Neutrophil (primary cell): ENCODE measurements around the gene NRXN2.
A peak's percentile ranks its signal among the peaks of the same experiment; 100 is the strongest.

Source experiments
- H3K27ac ChIP-seq: fragments of 200-600 bp; sonication (generic); 2 replicates; pipeline ENCODE4 v1.5.1; 2016; ENCODE audit warnings: mild to moderate bottlenecking, moderate library complexity
- H3K27me3 ChIP-seq: fragments of 200-600 bp; sonication (generic); 2 replicates; pipeline ENCODE4 v1.6.0; 2016; ENCODE audit warnings: mild to moderate bottlenecking
- H3K36me3 ChIP-seq: fragments of 200-600 bp; sonication (generic); 2 replicates; pipeline ENCODE4 v1.5.1; 2017
- H3K4me1 ChIP-seq, 2 experiments: fragments of 200-600 bp in 1 of 2; sonication (generic) in 1 of 2; 1 replicate in 1 of 2; 2 replicates in 1 of 2; pipeline versions ENCODE4 v1.5.1 to v1.6.1; 2013 to 2016; ENCODE audit warnings: low read depth in 1 of 2, low read length in 1 of 2, mild to moderate bottlenecking in 1 of 2, moderate library complexity in 1 of 2; ENCODE audit not compliant: control insufficient read depth in 1 of 2, insufficient read depth in 1 of 2
- H3K4me3 ChIP-seq, 2 experiments: fragments of 200-600 bp in 1 of 2; sonication (generic) in 1 of 2; 1 replicate in 1 of 2; 2 replicates in 1 of 2; pipeline ENCODE4 v1.5.1; 2013 to 2016; ENCODE audit warnings: low read depth in 1 of 2, low read length in 1 of 2, mild to moderate bottlenecking in 1 of 2, moderate library complexity in 1 of 2
- H3K9me3 ChIP-seq: fragments of 200-600 bp; sonication (generic); 2 replicates; pipeline ENCODE4 v1.5.1; 2016
- TF ChIP-seq, protein P1 (sequence below): fragments of 200-600 bp; sonication (generic); IDR thresholded peaks from 2 replicates; pipeline ENCODE4 v1.5.1; 2016; ENCODE audit warnings: antibody characterized with exemption

The NRXN2 gene

GRCh38 chr11:64741375-64742086 is 18.5 kb upstream of the NRXN2 start:
- Histone ChIP-seq H3K9me3 (no peaks in the 10 kb centered on the region), H3K4me1 (peaks cover 35 to 40% of the 10 kb centered on the region in 2 experiments), H3K27ac (peak overlapping the region; percentile 100), H3K27me3 (no peaks in the 10 kb centered on the region), H3K36me3 (peaks cover 51% of the 10 kb centered on the region), H3K4me3 (peak overlapping the region; percentile 98)
- TF ChIP-seq, protein P1, sequence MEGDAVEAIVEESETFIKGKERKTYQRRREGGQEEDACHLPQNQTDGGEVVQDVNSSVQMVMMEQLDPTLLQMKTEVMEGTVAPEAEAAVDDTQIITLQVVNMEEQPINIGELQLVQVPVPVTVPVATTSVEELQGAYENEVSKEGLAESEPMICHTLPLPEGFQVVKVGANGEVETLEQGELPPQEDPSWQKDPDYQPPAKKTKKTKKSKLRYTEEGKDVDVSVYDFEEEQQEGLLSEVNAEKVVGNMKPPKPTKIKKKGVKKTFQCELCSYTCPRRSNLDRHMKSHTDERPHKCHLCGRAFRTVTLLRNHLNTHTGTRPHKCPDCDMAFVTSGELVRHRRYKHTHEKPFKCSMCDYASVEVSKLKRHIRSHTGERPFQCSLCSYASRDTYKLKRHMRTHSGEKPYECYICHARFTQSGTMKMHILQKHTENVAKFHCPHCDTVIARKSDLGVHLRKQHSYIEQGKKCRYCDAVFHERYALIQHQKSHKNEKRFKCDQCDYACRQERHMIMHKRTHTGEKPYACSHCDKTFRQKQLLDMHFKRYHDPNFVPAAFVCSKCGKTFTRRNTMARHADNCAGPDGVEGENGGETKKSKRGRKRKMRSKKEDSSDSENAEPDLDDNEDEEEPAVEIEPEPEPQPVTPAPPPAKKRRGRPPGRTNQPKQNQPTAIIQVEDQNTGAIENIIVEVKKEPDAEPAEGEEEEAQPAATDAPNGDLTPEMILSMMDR = no peak

- no peaks in the 10 kb centered on the region for H3K27me3 ChIP-seq
- H3K4me1 ChIP-seq = peaks cover 25 to 28% of the 10 kb centered on the region in 2 experiments
- no peak overlapping the region for H3K4me3 ChIP-seq
- TF ChIP-seq, protein P1 = no peak
- no peaks in the 10 kb centered on the region for H3K9me3 ChIP-seq
- H3K27ac ChIP-seq = peak overlapping the region; percentile 27
- H3K36me3 ChIP-seq = peaks cover 68% of the 10 kb centered on the region
Measured at GRCh38 chr11:64739871-64740270, 16.9 kb upstream of the NRXN2 start.

GRCh38 chr11:64736654-64737053 is 13.7 kb upstream of the NRXN2 start:
- H3K27me3 ChIP-seq = no peaks in the 10 kb centered on the region
- peaks cover 9 to 11% of the 10 kb centered on the region in 2 experiments for H3K4me1 ChIP-seq
- H3K36me3 ChIP-seq = peaks cover 99% of the 10 kb centered on the region
- TF ChIP-seq, protein P1 = no peak
- no peaks in the 10 kb centered on the region for H3K9me3 ChIP-seq
- H3K27ac ChIP-seq = peak overlapping the region; percentile 15
- no peak overlapping the region for H3K4me3 ChIP-seq

DNA sequence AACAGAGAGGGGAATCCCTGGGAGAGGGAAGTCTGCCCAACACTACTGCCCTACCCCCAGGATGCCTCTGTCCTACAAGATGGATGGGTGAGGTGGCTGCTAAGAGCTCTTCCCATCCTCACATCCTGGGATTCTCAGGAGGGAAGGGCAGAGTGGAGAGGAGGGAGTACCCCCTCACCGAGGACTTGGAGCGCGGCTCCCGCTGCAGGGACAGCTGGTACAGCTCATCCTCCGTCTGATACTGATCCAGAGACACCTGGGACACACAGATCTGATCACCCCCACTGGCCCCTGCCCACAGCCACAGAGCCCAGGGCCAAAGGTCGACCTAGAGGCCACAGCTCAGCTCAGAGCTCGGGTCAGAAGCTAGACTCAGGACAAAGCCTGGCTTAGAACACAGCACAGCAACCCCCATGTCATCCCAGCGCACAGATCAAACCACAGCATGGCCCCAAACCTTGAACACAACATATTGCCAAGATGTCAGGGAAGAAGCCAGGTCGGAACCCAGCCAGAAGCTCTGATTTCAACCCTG is 12.8 kb upstream of the NRXN2 start:
- H3K36me3 ChIP-seq = peaks cover 99% of the 10 kb centered on the region
- TF ChIP-seq, protein P1 = no peak
- H3K9me3 ChIP-seq = no peaks in the 10 kb centered on the region
- no peaks in the 10 kb centered on the region for H3K27me3 ChIP-seq
- H3K4me1 ChIP-seq = peaks cover 0 to 3% of the 10 kb centered on the region in 2 experiments
- H3K4me3 ChIP-seq = no peak overlapping the region
- no peak overlapping the region for H3K27ac ChIP-seq

GRCh38 chr11:64734811-64735724 is 12.1 kb upstream of the NRXN2 start:
- H3K4me3 ChIP-seq = no peak overlapping the region
- peak overlapping the region; percentile 11 for H3K27ac ChIP-seq
- H3K27me3 ChIP-seq = no peaks in the 10 kb centered on the region
- TF ChIP-seq, protein P1 = no peak
- H3K9me3 ChIP-seq = no peaks in the 10 kb centered on the region
- H3K36me3 ChIP-seq = peaks cover 99% of the 10 kb centered on the region
- H3K4me1 ChIP-seq = no peaks in the 10 kb centered on the region
